ENCODE data around the gene E2F1. TPM values are rescaled to one million over a fixed set of nuclear protein-coding genes. Genes with fewer than 3 reads are reported as not detected.

E2F1 gene
- total RNA-seq, 2 donors from 2014 or later, result 26.9 to 33.7 TPM

DNA sequence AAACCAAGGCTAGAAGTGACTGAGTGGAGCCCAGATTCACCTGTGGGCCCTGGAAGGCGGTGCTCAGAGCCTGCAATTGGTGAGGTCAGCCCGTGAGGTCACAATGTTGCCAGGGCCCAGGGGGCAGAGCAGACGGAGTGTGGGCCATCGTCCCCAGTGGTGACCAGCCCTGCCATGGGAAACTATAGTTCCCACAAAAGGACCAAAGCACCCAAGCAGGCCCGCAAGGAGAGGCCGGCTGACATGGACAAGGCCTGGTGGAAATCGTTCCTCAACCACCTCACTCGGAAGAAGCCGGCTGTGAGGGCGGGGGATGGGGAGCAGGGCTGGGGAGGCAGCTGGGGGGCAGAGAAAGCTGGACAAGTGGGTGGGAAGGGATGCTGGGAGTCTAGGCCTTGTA lies 24.0 kb downstream of the E2F1 start, which contains the start of gene C20orf144:
C20orf144 (plus strand) TSS at position 156 of the 400 bp plus-strand sequence; CDS start at position 175, 19 bp downstream.
- H3K9ac ChIP-seq (ENCODE audit: extremely low read depth, low read length, poor library complexity, severe bottlenecking), result peak within 1 kb of the TSS; percentile 53
- no peaks in the 10 kb centered on the region for H3K27me3 ChIP-seq (ENCODE audit: control insufficient read depth, insufficient read depth, low read length, poor library complexity, severe bottlenecking)
- H3K9me3 ChIP-seq (ENCODE audit: control insufficient read depth, low read length), result no peaks in the 10 kb centered on the region
- Mint-ChIP-seq H3K27me3 (ENCODE audit: insufficient read depth) (peaks cover 2% of the 10 kb centered on the region), H3K27ac (peak within 1 kb of the TSS; percentile 0), H3K36me3 (ENCODE audit: low read depth) (peaks cover 16% of the 10 kb centered on the region), H3K4me3 (peak within 1 kb of the TSS; percentile 75), H3K9me3 (no peaks in the 10 kb centered on the region), H3K4me1 (peaks cover 19% of the 10 kb centered on the region)
- H3K27ac ChIP-seq (ENCODE audit: low read depth, low read length), result no peak within 1 kb of the TSS
- TF ChIP-seq, protein P1, sequence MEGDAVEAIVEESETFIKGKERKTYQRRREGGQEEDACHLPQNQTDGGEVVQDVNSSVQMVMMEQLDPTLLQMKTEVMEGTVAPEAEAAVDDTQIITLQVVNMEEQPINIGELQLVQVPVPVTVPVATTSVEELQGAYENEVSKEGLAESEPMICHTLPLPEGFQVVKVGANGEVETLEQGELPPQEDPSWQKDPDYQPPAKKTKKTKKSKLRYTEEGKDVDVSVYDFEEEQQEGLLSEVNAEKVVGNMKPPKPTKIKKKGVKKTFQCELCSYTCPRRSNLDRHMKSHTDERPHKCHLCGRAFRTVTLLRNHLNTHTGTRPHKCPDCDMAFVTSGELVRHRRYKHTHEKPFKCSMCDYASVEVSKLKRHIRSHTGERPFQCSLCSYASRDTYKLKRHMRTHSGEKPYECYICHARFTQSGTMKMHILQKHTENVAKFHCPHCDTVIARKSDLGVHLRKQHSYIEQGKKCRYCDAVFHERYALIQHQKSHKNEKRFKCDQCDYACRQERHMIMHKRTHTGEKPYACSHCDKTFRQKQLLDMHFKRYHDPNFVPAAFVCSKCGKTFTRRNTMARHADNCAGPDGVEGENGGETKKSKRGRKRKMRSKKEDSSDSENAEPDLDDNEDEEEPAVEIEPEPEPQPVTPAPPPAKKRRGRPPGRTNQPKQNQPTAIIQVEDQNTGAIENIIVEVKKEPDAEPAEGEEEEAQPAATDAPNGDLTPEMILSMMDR (conservative IDR thresholded peaks at IDR 0.05), result no peak
- peak within 1 kb of the TSS; percentile 86 for H3K4me3 ChIP-seq (ENCODE audit: low read length)
- WGBS, 2 experiments (ENCODE audit: insufficient coverage in 1 of 2, insufficient read length in 1 of 2), result 95 to 100% methylated on average over 4 to 10 of the region's 10 CpGs
- peaks cover 6% of the 10 kb centered on the region for H3K36me3 ChIP-seq (ENCODE audit: control insufficient read depth, insufficient read depth, low read length)
- no peak for DNase-seq
- H3K4me1 ChIP-seq (ENCODE audit: control insufficient read depth, insufficient read depth, low read length), result peaks cover 3% of the 10 kb centered on the region

DNA sequence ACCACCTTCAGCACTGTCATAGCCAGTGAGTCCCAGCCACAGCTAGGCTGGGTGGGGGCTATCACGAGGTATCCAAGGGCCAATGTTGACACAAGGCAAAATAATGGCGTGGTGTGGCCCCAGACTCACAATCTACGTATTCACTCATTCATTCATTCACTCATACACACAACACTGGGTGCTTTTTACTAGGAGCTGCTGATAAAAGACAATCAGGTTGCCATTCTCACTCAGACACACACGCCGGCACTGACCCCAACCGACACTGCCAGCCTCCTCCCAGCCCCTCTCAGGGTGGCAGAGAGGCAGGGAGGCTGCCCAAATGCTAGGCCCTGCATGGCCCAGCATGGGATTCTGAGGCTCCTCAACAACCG lies 25.5 kb downstream of the E2F1 start:
- H3K4me1 Mint-ChIP-seq, result peaks cover 13% of the 10 kb centered on the region
- H3K9me3 Mint-ChIP-seq, result no peaks in the 10 kb centered on the region
- TF ChIP-seq, protein P1 (conservative IDR thresholded peaks at IDR 0.05), result no peak
- 87 to 95% methylated on average over 7 of the region's 7 CpGs for WGBS, 2 experiments (ENCODE audit: insufficient coverage in 1 of 2, insufficient read length in 1 of 2)
- DNase-seq, result no peak
- Histone ChIP-seq H3K36me3 (ENCODE audit: control insufficient read depth, insufficient read depth, low read length) (peaks cover 6% of the 10 kb centered on the region), H3K4me3 (ENCODE audit: low read length) (no peak overlapping the region), H3K27ac (ENCODE audit: low read depth, low read length) (no peak overlapping the region), H3K4me1 (ENCODE audit: control insufficient read depth, insufficient read depth, low read length) (peaks cover 3% of the 10 kb centered on the region), H3K9ac (ENCODE audit: extremely low read depth, low read length, poor library complexity, severe bottlenecking) (no peak overlapping the region), H3K9me3 (ENCODE audit: control insufficient read depth, low read length) (no peaks in the 10 kb centered on the region), H3K27me3 (ENCODE audit: control insufficient read depth, insufficient read depth, low read length, poor library complexity, severe bottlenecking) (no peaks in the 10 kb centered on the region)
- H3K27ac Mint-ChIP-seq, result no peak overlapping the region
- no peak overlapping the region for H3K4me3 Mint-ChIP-seq
- H3K36me3 Mint-ChIP-seq (ENCODE audit: low read depth), result peaks cover 14% of the 10 kb centered on the region
- peaks cover 2% of the 10 kb centered on the region for H3K27me3 Mint-ChIP-seq (ENCODE audit: insufficient read depth)

DNA sequence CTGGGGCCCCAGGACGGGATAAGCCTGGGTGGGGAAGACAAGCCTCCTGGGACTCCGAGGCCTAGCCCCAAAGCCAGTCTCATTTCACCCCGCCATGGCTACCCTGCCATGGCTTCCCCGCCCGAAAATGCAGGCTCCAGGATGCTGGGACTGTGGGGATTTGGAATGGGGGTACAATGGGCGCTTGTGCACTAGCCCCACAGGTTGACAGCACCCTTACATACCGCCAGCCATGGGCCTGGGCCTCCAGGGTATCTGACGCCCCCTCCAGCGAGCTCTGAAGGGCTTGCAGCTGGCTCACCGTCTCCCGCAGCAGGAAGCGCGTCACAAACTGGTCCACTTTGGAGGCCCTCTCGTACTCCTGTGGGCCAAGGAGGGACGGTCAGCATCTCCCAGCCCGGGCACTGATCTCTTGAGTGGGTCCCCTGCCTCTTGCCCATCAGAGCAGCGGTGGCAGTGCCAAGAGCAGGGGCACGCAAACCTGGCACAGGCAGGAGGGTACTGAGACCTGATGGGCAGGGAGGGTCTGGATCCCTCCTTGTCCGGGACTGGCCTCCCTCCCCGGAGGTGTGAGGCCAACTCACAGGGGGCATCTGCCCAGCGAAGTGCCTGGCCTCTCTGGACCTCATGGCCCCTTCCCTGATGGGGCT lies 26.0 kb downstream of the E2F1 start:
- peaks cover 13% of the 10 kb centered on the region for H3K4me1 Mint-ChIP-seq
- H3K9ac ChIP-seq (ENCODE audit: extremely low read depth, low read length, poor library complexity, severe bottlenecking), result no peak overlapping the region
- no peak overlapping the region for H3K4me3 ChIP-seq (ENCODE audit: low read length)
- H3K4me1 ChIP-seq (ENCODE audit: control insufficient read depth, insufficient read depth, low read length), result peaks cover 3% of the 10 kb centered on the region
- H3K9me3 Mint-ChIP-seq, result no peaks in the 10 kb centered on the region
- H3K27ac Mint-ChIP-seq, result no peak overlapping the region
- H3K36me3 ChIP-seq (ENCODE audit: control insufficient read depth, insufficient read depth, low read length), result peaks cover 6% of the 10 kb centered on the region
- TF ChIP-seq, protein P1 (conservative IDR thresholded peaks at IDR 0.05), result no peak
- no peaks in the 10 kb centered on the region for H3K9me3 ChIP-seq (ENCODE audit: control insufficient read depth, low read length)
- H3K27me3 ChIP-seq (ENCODE audit: control insufficient read depth, insufficient read depth, low read length, poor library complexity, severe bottlenecking), result no peaks in the 10 kb centered on the region
- WGBS, 2 experiments (ENCODE audit: insufficient coverage in 1 of 2, insufficient read length in 1 of 2), result 90 to 95% methylated on average over 12 to 21 of the region's 21 CpGs
- H3K27me3 Mint-ChIP-seq (ENCODE audit: insufficient read depth), result peaks cover 2% of the 10 kb centered on the region
- no peak for DNase-seq
- no peak overlapping the region for H3K4me3 Mint-ChIP-seq
- H3K27ac ChIP-seq (ENCODE audit: low read depth, low read length), result no peak overlapping the region
- H3K36me3 Mint-ChIP-seq (ENCODE audit: low read depth), result peaks cover 14% of the 10 kb centered on the region
